ENCODE measurements around the gene POR.

GRCh38 chr7:75909521-75910132 is 5.3 kb upstream of the POR start:
- TF ChIP-seq RFX5 (IDR thresholded peaks at IDR 0.05; ENCODE audit: low read length) (no peak), YY1 (IDR thresholded peaks at IDR 0.05; ENCODE audit: low read depth) (no peak), TAF1 (IDR thresholded peaks at IDR 0.05; ENCODE audit: borderline replicate concordance, low read depth, low read length) (no peak)
- TF ChIP-seq, protein P1, sequence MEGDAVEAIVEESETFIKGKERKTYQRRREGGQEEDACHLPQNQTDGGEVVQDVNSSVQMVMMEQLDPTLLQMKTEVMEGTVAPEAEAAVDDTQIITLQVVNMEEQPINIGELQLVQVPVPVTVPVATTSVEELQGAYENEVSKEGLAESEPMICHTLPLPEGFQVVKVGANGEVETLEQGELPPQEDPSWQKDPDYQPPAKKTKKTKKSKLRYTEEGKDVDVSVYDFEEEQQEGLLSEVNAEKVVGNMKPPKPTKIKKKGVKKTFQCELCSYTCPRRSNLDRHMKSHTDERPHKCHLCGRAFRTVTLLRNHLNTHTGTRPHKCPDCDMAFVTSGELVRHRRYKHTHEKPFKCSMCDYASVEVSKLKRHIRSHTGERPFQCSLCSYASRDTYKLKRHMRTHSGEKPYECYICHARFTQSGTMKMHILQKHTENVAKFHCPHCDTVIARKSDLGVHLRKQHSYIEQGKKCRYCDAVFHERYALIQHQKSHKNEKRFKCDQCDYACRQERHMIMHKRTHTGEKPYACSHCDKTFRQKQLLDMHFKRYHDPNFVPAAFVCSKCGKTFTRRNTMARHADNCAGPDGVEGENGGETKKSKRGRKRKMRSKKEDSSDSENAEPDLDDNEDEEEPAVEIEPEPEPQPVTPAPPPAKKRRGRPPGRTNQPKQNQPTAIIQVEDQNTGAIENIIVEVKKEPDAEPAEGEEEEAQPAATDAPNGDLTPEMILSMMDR (IDR thresholded peaks at IDR 0.05), result no peak
